ENCODE results near the gene SDK2. TPM values are rescaled to one million over a fixed set of nuclear protein-coding genes. Genes with fewer than 3 reads are reported as not detected.

SDK2 gene
- total and polyA plus RNA-seq, 2 of the 4 experiments (the other 2 are of a cell fraction), result under 0.01 to 0.03 TPM

GRCh38 chr17:73390221-73390620, 254.0 kb downstream of the SDK2 start:
- Histone ChIP-seq H3K9me3 (ENCODE audit: control insufficient read depth, insufficient read depth, low read length) (no peaks in the 10 kb centered on the region), H3K9ac (ENCODE audit: low read depth, low read length) (no peak overlapping the region), H4K5ac (ENCODE audit: low read depth, low read length) (no peak overlapping the region), H3K4me2 (ENCODE audit: low read depth, low read length) (no peak overlapping the region), H3K4me1 (ENCODE audit: control insufficient read depth, insufficient read depth, low read length) (no peaks in the 10 kb centered on the region), H4K91ac (ENCODE audit: insufficient read depth, low read depth, low read length) (no peak overlapping the region), H3K4me3 (ENCODE audit: insufficient read depth, low read depth, low read length) (no peak overlapping the region), H4K8ac (ENCODE audit: low read depth in 2 of 2, low read length in 2 of 2) (no peak overlapping the region), H3K4ac (ENCODE audit: low read depth, low read length) (no peak overlapping the region), H3K36me3 (ENCODE audit: control insufficient read depth, insufficient read depth, low read length) (no peaks in the 10 kb centered on the region), H2AK5ac (ENCODE audit: low read depth, low read length) (no peak overlapping the region), H3K14ac (replicated peaks; ENCODE audit: low read depth, low read length) (no peak overlapping the region), H2AFZ (replicated peaks; ENCODE audit: low read length, poor library complexity) (no peak overlapping the region), H2BK120ac (ENCODE audit: low read depth, low read length) (no peak overlapping the region), H2BK15ac (ENCODE audit: low read depth, low read length) (no peak overlapping the region), H3K27ac (ENCODE audit: insufficient read depth, low read length) (no peak overlapping the region), H2BK20ac (ENCODE audit: low read depth, low read length) (no peak overlapping the region), H2BK5ac (ENCODE audit: low read depth, low read length, poor library complexity, severe bottlenecking) (no peak overlapping the region), H2AK9ac (replicated peaks; ENCODE audit: low read depth, low read length, poor library complexity) (no peak overlapping the region), H3K27me3 (ENCODE audit: control insufficient read depth, insufficient read depth, low read length) (peaks cover 11% of the 10 kb centered on the region; the same call in 1 of the 2 replicates), H3K79me1 (ENCODE audit: low read depth in 1 of 2, low read length in 2 of 2) (no peaks in the 10 kb centered on the region), H3K18ac (ENCODE audit: low read depth, low read length) (no peak overlapping the region), H4K20me1 (ENCODE audit: insufficient read depth, low read length) (no peaks in the 10 kb centered on the region), H3K9me1 (ENCODE audit: insufficient read depth, low read length) (no peaks in the 10 kb centered on the region), H3K23ac (ENCODE audit: low read depth, low read length) (no peak overlapping the region), H3K56ac (ENCODE audit: extremely low read depth, insufficient read depth, low read length) (no peak overlapping the region)
- ChIA-PET CTCF (no interaction called here), POLR2A (ENCODE audit: unreplicated experiment) (no interaction called here)
- DNase-seq (no peak), ATAC-seq (ENCODE audit: low read depth) (no peak)
- WGBS, 2 experiments (ENCODE audit: extremely low coverage in 2 of 2, insufficient read length in 1 of 2), result 80% methylated on average over 1 of the region's 16 CpGs; no CpG with 5 or more reads in 1 of the 2 experiments
- in situ Hi-C loops (cut with MboI; ENCODE audit: low sequenced_read_pairs), result no loop called here
- TF ChIP-seq MXI1 (IDR thresholded peaks at IDR 0.05; ENCODE audit: borderline replicate concordance, low read depth, low read length), result no peak
- TF ChIP-seq FOS (IDR thresholded peaks at IDR 0.05; ENCODE audit: low read depth, low read length), result no peak
- TF ChIP-seq CEBPB (IDR thresholded peaks at IDR 0.05; ENCODE audit: low read depth, low read length), result no peak
- no peak for TF ChIP-seq CTCF (conservative IDR thresholded peaks at IDR 0.05; ENCODE audit: low read depth, low read length)
- TF ChIP-seq RFX5 (IDR thresholded peaks at IDR 0.05; ENCODE audit: low read depth, low read length), result no peak
- no peak for TF ChIP-seq POLR2A (IDR thresholded peaks at IDR 0.05; ENCODE audit: low read depth, low read length)
- TF ChIP-seq NFE2L2 (IDR thresholded peaks at IDR 0.05; ENCODE audit: low read depth, low read length), result no peak
- TF ChIP-seq MAFK (IDR thresholded peaks at IDR 0.05; ENCODE audit: low read depth, low read length), result no peak
- TF ChIP-seq MAZ (IDR thresholded peaks at IDR 0.05; ENCODE audit: borderline replicate concordance, low read depth, low read length), result no peak
- TF ChIP-seq USF2 (IDR thresholded peaks at IDR 0.05; ENCODE audit: low read depth, low read length), result no peak
- no peak for TF ChIP-seq ELK1 (IDR thresholded peaks at IDR 0.05; ENCODE audit: borderline replicate concordance, low read depth, low read length)
- no peak for TF ChIP-seq SMC3 (IDR thresholded peaks at IDR 0.05; ENCODE audit: low read depth, low read length)
- TF ChIP-seq CHD1 (IDR thresholded peaks at IDR 0.05; ENCODE audit: low read depth, low read length), result no peak
- TF ChIP-seq RAD21 (IDR thresholded peaks at IDR 0.05; ENCODE audit: low read length), result no peak
- no peak for TF ChIP-seq BHLHE40 (IDR thresholded peaks at IDR 0.05; ENCODE audit: low read depth, low read length)
- no TSS peak for BruUV-seq (replicated peaks)
- intact Hi-C loops (cut with micrococcal nuclease), result no loop called here
- dilution Hi-C loops (cut with HindIII; ENCODE audit: low sequenced_read_pairs, unreplicated experiment), result no loop called here
